GM21737 (cell line): ENCODE data around the gene MTM1.
A peak's percentile ranks its signal among the peaks of the same experiment; 100 is the strongest.

ENCODE experiments used
- ATAC-seq: cut with Tn5 transposase; IDR thresholded peaks from one replicate; pipeline ENCODE4 v1.9.1; 2021; ENCODE audit warnings: mild to moderate bottlenecking, moderate library complexity; ENCODE audit not compliant: unreplicated experiment

The MTM1 gene

DNA sequence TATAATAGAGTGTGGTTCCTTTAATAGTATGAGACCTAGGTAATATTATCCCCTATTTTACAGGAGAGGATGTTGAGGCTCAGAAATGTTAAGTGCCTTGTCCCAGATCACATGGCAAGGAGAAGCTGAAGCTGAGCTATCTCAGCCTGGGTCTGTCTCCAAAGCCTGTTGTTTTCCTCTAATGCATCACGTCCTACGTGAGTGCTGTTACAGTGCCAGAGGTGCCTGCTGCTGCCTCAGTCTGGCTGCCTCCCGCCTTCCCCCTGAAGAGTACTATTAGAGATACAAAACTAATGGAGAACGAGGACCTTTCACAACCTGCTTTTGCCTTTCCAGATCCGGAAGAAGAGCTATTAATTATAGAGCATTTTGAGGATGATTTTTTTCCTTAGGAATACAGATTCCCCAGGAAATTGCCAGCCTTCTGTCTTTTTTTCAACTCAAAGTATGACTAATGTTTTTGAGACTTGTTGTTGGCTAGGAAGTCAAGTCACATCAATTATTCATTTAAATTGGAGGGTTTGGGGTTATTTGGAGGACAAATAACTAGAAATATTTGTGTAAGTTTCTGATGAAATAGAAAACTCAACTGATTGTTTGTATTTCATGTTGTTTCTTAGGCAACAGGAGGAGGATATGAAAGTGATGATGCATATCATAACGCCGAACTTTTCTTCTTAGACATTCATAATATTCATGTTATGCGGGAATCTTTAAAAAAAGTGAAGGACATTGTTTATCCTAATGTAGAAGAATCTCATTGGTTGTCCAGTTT, 80.9 kb downstream of the MTM1 start:
- ATAC-seq, result no peak

DNA sequence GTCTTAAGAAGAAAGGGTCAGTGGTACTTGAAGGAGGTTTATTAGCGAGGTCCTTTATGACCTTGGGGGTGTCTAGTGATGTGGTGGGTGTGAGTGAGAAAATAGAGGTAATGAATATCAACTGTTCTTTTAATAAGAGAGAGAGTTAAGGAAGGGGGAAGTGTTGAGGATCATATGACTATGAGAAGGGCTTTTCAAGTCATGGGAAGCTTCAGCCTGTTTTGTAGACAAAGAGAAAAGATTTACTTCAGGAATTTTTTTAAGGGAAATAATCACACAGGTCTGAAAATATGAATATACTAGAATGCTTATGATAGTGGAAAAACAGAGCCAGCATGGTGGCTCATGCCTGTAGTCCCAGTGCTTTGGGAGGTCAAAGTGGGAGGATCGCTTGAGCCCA, 83.5 kb downstream of the MTM1 start:
- no peak for ATAC-seq

DNA sequence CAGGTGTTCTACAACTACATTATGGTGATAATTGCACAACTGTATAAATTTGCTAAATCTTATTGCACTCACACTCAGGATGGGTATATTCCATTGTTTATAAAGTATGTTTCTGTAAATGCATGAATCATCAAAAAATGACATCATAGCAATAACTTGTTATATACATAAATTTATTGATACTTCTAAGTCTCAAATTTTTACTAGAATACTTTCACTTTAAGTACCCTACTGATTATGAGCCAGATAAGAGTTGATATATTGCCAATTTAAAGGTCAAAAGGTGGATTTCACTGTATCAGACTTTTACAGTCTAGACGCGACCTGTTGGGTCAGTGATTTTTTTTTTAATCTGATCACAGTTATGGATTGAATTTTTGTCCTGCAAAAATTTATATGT, 87.4 kb downstream of the MTM1 start:
- no peak for ATAC-seq

GRCh38 chrX:150663073-150663472, 94.7 kb downstream of the MTM1 start:
- no peak for ATAC-seq

GRCh38 chrX:150664290-150664689, 95.9 kb downstream of the MTM1 start:
- ATAC-seq, result no peak

DNA sequence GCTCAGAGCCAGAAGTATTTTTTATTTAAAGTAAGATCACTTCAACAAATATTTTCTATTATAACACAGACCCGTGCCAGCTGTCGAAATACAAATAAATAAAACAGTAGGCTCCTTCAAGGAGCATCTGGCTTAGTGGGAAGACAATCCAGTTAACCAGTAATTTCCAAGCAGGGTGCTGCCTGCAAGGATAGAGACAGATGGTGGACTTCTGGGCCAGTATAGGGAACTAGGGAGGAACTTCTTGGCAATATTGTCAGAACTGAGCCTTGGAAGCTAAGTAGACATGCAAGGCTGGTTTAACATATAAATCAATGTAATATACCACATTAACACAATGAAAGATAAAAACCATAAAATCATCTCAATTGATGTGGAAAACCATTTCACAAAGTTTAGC, 107.8 kb downstream of the MTM1 start:
- no peak for ATAC-seq

- ATAC-seq, result no peak
Measured at GRCh38 chrX:150680974-150681373, 112.6 kb downstream of the MTM1 start.

DNA sequence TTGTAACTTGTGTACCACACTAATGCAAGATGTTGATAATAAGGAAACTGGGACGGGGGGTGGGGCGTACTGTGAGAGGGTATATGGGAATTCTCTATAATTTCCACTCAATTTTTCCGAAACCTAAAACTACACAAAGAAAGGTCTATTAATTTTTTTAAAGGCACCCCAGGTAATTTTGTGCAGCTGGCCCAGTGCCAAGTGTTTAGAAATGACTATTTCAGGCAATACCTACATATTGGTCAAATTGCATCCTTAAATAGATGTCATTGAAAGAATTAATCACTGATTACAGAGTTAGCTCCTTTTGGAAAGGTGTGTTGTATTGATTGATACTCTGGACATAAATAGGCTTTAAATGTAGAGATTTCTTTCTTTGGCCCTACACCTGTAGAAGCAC, 114.7 kb downstream of the MTM1 start:
- no peak for ATAC-seq

GRCh38 chrX:150683536-150684146, 115.2 kb downstream of the MTM1 start:
- ATAC-seq, result no peak

GRCh38 chrX:150688911-150689451, 120.6 kb downstream of the MTM1 start:
- no peak for ATAC-seq

DNA sequence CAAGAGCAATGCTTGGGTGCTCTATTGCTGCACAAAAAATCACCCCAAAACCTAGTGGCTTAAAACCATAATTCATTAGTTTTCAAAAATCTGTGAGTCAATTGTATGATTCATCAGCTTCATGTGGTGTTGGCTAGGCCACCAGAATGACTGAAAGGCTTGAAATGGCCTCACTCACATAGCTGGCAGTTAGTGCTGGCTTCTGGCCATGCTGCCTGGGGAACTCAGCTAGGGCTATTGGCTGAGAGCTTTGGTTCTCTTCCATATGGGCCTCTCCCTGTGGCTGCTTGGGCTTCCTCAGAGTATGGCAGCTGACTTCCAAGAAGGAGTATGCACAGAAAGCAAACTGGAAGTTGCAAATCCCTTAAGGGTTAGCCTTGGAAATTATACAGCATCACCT, 121.7 kb downstream of the MTM1 start:
- ATAC-seq, result no peak

GRCh38 chrX:150692296-150692695, 123.9 kb downstream of the MTM1 start:
- ATAC-seq, result no peak

- peak; percentile 46 for ATAC-seq
Measured at GRCh38 chrX:150692831-150693724, 124.7 kb downstream of the MTM1 start, which contains the start of gene MTMR1. Gene MTMR1 (plus strand): TSS chrX:150693396. CDS start chrX:150693531, 135 bp downstream.

DNA sequence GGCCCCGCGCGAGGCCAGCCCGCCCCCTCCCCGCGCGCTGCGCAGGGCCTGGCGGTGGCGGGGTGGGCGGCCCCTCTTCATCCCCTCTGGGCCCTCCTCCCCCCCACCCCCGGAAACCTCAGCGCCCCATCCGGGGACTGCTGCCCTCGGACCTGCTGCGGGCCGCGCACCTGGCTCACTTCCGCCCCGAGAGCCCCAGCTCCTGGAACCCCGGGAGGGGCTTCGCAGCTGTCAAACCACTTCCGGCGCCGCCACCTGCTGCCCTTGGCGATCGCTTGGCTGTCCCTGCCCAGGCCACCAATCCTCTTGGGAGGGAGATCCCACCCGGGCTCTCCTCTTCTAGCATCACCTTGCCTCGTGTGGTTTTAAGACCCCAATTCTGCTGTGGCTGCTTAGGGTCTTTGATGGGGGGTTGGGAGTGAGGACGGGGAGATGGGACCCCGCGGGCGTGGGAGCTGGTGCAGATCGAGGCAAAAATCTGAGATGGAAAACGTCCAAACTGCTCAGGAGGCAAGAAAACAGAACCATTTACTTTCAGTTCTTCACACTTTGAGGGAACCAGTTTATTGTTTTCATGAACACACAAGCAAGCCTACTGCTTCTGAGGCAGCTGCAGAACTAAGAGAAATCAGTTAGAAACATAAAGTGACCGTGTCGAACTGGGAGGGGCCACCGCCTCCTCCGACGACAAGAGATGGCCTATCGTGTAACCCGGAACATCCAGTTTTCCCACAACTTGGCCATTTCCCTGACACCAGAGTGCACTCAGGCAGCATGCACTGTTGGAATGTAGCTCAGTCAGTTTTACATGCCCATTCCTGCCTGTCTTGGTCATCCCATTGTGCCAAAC, 125.5 kb downstream of the MTM1 start:
- ATAC-seq, result peak; percentile 77

DNA sequence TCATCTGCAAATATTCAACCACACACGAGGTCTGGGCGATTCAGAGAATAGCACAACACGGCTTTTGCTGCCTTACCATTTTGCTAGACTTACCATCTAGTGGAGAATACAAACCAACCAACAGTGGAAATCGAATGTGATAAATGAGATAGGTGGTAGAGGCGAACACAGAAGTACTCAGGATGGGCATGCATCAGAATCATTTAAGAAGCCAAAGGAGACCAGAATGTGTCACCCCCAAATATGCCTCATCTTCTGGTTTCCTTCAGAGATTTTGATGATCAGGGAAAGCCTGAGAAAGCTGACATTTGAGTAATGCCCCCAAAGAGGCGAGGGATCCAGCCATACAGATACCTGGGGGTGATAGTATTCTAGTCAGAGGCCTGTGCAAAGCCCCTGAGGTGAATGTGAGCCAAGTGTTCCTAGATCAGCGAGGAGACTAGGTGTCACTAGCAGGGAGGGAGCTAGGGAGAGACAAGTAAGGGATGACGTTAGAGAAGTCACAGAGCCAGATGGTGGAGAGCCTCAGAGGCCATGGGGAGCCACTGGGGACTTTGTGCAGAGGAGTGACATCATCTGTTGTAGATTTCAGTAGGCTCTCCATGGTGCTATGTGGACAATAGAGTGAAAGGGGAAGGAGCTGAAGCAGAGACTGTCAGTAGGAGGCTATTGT, 126.5 kb downstream of the MTM1 start:
- no peak for ATAC-seq

- no peak for ATAC-seq
Measured at GRCh38 chrX:150696331-150696730, 127.9 kb downstream of the MTM1 start.

DNA sequence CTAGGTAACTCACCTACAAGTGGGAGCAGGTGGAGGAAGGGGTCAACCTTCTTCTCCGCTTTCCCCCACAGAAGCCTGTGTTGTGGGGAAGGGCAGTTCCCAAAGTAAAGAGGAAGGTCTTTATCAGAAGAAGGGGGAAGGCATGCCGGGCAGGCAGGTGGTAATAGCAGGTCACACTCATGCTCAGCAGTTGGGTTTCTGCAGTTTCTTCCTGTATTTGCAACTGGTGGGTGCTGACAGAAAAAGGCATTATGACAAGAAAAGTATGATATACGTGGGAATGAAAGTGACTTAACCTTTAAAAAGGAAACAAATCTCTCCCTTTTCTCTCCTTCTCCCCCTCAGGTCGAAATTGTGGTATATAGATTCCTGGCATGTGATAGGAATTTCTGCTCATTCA, 128.4 kb downstream of the MTM1 start:
- no peak for ATAC-seq

DNA sequence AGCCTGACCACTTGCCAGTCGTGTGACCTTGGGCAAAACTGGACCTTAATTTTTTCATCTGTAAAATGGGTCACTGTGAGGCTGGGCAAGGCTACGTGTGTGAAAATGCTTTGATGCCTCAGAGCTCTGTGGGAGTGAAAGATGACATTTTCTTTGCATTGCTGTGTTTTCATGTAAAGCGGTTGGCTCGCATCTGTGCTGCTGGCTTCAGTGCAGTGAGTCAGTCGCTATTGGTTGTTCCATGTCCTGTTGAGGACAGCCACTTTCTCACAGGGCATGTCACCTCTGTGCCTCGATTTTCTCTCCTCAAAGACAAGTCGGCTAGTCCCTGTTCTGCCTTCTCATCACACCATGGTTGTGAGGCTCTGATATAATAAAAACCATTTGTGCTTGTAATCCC, 129.2 kb downstream of the MTM1 start:
- ATAC-seq, result no peak

GRCh38 chrX:150698981-150699380, 130.6 kb downstream of the MTM1 start:
- no peak for ATAC-seq

GRCh38 chrX:150700107-150700506, 131.7 kb downstream of the MTM1 start:
- no peak for ATAC-seq
